ENCODE measurements around the gene FKBP15. TPM values are rescaled to one million over a fixed set of nuclear protein-coding genes. Genes with fewer than 3 reads are reported as not detected.

FKBP15 gene
- total and polyA plus RNA-seq, 2 experiments from 2014 or later = 7.9 to 14.9 TPM

- H3K36me3 ChIP-seq (ENCODE audit: insufficient read depth) = no peaks in the 10 kb centered on the region
- no peaks in the 10 kb centered on the region; the same call in 1 of the 2 replicates for H3K4me1 ChIP-seq (ENCODE audit: insufficient read depth)
- H3K27me3 ChIP-seq (ENCODE audit: insufficient read depth) = peaks cover 17% of the 10 kb centered on the region
- H3K27ac ChIP-seq (ENCODE audit: low read depth) = no peak overlapping the region
- no peak overlapping the region for H3K4me3 ChIP-seq
- H3K4me1 Mint-ChIP-seq = peaks cover 12% of the 10 kb centered on the region
- no peaks in the 10 kb centered on the region for H3K9me3 Mint-ChIP-seq
- H3K79me2 ChIP-seq (replicated peaks; ENCODE audit: insufficient read depth) = no peaks in the 10 kb centered on the region
- ATAC-seq = no peak
- DNase-seq (ENCODE audit: low spot score) = no peak
- H3K27ac Mint-ChIP-seq = no peak overlapping the region
- peaks cover 17% of the 10 kb centered on the region for H3K27me3 Mint-ChIP-seq (ENCODE audit: insufficient read depth, low read depth, poor library complexity)
- no peaks in the 10 kb centered on the region for H4K20me1 ChIP-seq (replicated peaks; ENCODE audit: insufficient read depth)
- H3K4me2 ChIP-seq = no peak overlapping the region
- no peaks in the 10 kb centered on the region for H3K9me2 ChIP-seq (ENCODE audit: insufficient read depth)
- no peaks in the 10 kb centered on the region for H3F3A ChIP-seq (replicated peaks; ENCODE audit: low read depth)
- H3K4me3 Mint-ChIP-seq = no peak overlapping the region
- no peak for TF ChIP-seq CREB1 (CRISPR knock-in tag; IDR thresholded peaks at IDR 0.05; ENCODE audit: low read depth)
- TF ChIP-seq ETS1 (IDR thresholded peaks at IDR 0.05) = no peak
- TF ChIP-seq JUNB (IDR thresholded peaks at IDR 0.05; ENCODE audit: unreplicated experiment) = no peak
- no peak for TF ChIP-seq POLR2AphosphoS5 (IDR thresholded peaks at IDR 0.05; ENCODE audit: low read depth)
- no peak for TF ChIP-seq ZNF331 (CRISPR knock-in tag; IDR thresholded peaks at IDR 0.05; ENCODE audit: low read depth)
- no peak overlapping the region for H2AFZ ChIP-seq
- H3K36me3 Mint-ChIP-seq (ENCODE audit: low read depth) = no peaks in the 10 kb centered on the region
Measured at GRCh38 chr9:113148781-113149510, 72.1 kb downstream of the FKBP15 start.

- Mint-ChIP-seq H3K36me3 (ENCODE audit: low read depth) (no peaks in the 10 kb centered on the region), H3K27me3 (ENCODE audit: insufficient read depth, low read depth, poor library complexity) (peaks cover 17% of the 10 kb centered on the region), H3K4me1 (peaks cover 12% of the 10 kb centered on the region), H3K27ac (no peak overlapping the region), H3K9me3 (no peaks in the 10 kb centered on the region), H3K4me3 (no peak overlapping the region)
- no peak for DNase-seq (ENCODE audit: low spot score)
- ATAC-seq = no peak
- Histone ChIP-seq H3K36me3 (ENCODE audit: insufficient read depth) (no peaks in the 10 kb centered on the region), H3K4me2 (no peak overlapping the region), H3K4me3 (no peak overlapping the region), H3K27me3 (ENCODE audit: insufficient read depth) (peaks cover 17% of the 10 kb centered on the region), H3K79me2 (replicated peaks; ENCODE audit: insufficient read depth) (no peaks in the 10 kb centered on the region), H3K27ac (ENCODE audit: low read depth) (no peak overlapping the region), H2AFZ (no peak overlapping the region), H3K4me1 (ENCODE audit: insufficient read depth) (no peaks in the 10 kb centered on the region; the same call in 1 of the 2 replicates), H3K9me2 (ENCODE audit: insufficient read depth) (no peaks in the 10 kb centered on the region), H3F3A (replicated peaks; ENCODE audit: low read depth) (no peaks in the 10 kb centered on the region), H4K20me1 (replicated peaks; ENCODE audit: insufficient read depth) (no peaks in the 10 kb centered on the region)
- TF ChIP-seq NANOG (IDR thresholded peaks at IDR 0.05; ENCODE audit: borderline replicate concordance) (no peak), STAT1 (IDR thresholded peaks at IDR 0.05; ENCODE audit: unreplicated experiment) (no peak), POLR2AphosphoS5 (IDR thresholded peaks at IDR 0.05; ENCODE audit: low read depth) (no peak), REST (IDR thresholded peaks at IDR 0.05; ENCODE audit: unreplicated experiment) (no peak), ZNF462 (CRISPR knock-in tag; IDR thresholded peaks at IDR 0.05) (no peak), JUNB (IDR thresholded peaks at IDR 0.05; ENCODE audit: unreplicated experiment) (no peak), ZNF114 (CRISPR knock-in tag; IDR thresholded peaks at IDR 0.05) (no peak)
Measured at GRCh38 chr9:113148372-113148705, 72.7 kb downstream of the FKBP15 start.

Data from GM23338 (cell line).